GM21737 (cell line): Measurements from ENCODE around the gene ETNPPL.

Source experiments
- ATAC-seq: cut with Tn5 transposase; IDR thresholded peaks from one replicate; pipeline ENCODE4 v1.9.1; 2021; ENCODE audit warnings: mild to moderate bottlenecking, moderate library complexity; ENCODE audit not compliant: unreplicated experiment

ETNPPL gene

DNA sequence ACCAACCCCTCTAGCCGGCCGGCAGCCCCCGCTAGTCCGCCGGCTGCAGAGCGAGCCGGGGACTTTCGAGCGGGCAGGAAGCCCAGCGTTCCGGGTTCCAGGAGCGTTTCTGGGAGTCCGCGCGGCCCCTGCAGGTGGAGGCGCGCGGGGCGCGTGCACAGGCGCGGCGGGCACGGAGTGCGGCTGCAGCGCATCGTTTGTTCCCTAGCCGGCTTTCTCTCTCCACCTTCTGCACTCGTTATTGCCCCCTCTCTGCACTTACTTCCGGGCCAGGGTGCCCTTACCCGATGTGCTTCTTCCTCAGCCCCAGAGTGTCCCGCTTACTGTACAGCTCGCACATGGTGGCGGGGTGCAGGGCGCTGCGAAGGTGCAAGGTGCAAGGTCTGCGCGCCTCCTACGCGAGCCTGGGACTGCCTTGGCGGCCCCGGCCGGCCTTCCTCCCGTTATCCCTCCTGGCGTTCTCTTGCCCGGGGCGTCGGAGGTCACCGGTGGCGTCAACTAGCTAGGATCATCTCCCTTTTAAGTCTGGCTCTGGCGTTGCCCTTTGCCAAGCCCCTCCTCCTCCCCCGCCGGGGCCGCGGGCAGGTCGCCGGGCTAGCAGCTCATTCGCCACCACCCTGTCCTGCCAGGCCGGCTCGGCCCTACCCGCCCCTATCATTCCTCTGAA lies at the start of gene ETNPPL:
Gene ETNPPL (minus strand): TSS at position 495 of the 667 bp plus-strand sequence. CDS start 155 bp downstream, at position 340.
- ATAC-seq: no peak

DNA sequence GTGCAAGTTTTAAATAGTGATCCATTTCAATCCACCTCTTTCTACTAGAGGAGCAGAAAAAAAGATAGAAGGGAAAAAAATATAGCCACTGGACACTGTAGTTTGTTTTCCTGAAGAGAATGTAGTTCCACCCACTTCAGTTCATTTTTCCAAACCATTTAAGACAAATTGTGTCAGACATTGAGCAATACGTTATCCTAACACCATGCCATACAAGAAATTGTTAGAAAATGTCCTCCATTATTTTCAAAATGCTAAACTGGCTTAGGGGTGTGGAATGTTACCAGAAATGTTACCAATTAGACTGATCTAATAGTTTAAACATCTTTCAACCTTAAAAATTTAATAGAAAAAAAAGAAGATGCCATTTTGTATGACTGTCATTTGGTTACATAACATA lies 48.6 kb upstream of the ETNPPL start:
- no peak for ATAC-seq

DNA sequence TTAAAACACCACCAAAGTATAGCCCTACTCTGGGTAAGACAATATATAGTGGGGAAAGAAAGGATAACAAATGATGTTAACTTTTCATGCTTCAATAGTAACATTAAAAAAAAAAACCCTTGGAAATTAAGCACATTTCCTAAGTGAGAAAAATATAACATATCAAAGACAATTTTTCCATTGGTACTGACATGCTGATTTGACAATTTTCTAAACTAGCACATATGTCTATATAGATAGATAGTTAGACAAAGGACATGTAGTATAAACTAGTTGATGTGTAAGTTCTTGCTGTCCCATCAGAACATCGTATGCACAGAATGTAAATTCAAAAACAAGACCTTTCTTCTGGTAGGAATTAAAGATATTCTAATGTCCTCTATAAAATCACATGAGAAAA lies 47.2 kb upstream of the ETNPPL start:
- no peak for ATAC-seq

DNA sequence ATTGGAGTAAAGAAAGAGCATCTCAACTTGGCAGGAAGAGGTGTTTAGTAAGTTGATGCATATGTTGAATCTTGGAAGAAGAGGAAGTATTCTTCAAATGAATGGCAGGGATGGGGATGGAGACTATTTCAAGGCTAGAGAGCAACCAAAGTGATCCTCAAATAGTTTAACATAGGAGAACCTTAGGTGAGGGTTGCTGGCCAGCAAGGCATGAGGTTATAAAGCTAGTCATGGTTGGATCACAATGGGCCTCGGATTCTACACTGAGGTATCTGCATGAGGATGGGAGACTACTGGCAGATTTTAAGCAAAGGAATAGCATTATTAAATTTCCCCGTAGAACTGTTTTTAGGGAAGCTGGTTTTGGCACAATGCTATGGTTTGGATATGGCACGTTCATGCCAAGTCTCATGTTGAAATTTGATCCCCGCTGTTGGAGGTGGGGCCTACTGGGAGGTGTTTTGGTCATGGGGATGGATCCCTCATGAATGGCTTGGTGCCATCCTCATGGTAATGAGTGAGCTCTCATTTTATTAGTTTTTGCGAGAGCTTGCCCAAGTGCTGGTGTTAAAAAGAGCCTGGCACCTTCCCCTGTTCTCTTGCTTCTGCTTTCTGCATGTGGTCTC lies 41.9 kb upstream of the ETNPPL start:
- no peak for ATAC-seq

DNA sequence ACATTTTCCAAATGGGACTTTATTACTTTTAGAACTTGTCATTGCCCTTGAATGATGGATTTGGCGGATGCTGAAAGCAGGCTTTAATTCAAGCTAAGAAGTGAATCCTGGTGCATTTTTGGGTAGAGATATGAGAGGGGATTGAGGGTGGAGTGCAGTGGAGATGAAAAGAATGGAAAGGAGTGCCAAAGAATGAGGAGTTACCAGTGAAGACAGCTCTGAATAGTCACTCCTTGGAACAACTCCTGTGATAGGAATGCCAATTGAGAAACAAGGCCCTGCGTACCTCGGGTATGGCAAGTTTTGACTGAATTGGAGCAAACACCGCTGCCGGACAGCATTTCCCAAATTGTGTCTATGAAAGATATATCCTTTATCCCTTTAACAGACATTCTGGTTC lies 36.5 kb upstream of the ETNPPL start:
- no peak for ATAC-seq

DNA sequence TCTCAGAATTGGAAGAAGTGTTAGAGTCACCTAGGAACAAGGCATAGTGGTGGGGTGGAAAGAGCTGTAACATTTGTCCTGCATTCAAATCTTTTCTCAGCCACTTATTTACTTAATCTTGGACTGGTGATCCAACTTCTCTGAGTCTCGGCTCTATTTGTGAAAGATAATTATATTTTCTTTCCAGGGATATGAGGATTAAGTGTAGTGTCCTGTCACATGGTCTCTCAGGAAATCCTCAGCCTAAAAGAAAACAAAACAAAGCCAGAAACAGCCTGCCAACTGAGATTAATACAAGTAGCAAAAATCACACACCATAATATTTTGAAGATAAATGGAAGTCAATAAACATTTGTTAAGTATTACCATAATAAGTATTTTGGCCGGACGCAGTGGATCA lies 33.3 kb upstream of the ETNPPL start:
- ATAC-seq: no peak

DNA sequence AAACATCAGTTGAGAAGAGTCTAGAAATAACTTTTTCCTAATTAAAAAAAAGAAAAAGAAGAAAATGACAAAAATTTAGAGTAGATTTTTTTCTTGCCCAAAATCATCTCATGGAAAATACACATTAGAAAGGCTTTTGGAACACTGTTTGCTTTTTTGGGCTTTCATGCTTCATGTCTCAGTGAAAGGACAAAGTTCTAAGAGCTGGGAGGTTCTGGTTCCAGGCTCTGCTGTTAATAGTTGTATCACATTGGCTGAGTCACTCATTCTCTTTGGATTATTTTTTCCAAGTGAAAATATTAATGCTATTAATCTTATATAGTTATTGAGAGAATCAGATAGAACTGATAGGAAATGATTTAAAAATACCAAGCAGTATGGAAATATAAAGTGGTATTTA lies 32.9 kb upstream of the ETNPPL start:
- no peak for ATAC-seq

DNA sequence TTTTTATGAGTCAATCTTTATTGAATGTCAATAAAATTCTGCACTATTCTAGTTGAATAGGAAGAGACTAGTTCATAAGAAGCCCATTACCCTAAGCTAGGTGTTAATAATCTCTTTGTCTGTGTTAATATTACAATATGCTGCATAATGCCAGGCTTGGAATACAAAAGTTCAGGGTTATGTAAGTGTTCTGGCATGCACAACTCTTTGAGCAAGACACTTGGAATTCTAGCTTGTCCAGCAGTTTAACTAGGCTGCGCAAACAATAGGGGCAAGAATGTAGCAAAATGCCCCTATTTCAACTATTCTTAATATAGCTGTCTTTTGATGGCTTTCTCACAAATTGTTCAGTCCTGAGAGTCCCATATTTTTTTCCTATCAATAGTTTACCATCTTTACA lies 31.3 kb upstream of the ETNPPL start:
- no peak for ATAC-seq

DNA sequence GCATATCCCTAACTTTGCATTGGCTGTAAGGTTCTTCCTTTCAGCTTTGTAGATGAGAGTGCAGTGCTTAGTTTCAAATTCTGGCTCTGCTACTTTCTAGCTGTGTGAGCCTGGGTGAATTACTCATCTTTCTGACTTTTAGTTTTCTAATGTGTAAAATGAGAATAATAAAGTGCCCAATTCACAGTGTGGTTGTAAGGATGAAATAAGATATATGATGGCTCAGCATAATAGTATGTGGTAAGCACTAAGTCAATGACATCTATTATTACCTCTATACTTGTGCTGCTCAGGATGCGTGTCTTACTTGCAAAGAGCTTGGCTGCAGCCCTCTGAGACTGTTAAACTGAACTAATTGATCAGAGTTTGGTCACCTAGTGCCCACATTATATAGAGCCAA lies 30.6 kb upstream of the ETNPPL start:
- ATAC-seq: no peak

DNA sequence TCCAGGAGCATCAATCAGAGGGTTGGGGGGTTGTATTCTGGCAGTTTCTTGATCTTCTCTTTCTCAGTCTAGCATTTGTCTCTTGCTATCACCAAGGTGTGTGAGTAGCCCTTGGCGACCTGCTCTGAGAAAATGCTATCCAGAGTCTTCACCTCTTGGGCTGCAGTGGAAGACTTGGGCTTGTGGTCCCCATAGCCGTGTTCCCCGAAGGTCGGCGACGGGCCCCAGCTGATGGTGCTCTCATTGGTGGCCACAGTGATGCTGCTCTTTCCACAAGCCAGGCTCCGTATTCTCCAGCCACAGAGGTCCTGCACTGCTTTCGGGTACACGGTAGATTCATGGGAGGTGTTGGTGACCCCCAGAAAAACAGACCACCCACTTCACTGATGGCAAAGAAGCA lies 25.9 kb upstream of the ETNPPL start:
- no peak for ATAC-seq

DNA sequence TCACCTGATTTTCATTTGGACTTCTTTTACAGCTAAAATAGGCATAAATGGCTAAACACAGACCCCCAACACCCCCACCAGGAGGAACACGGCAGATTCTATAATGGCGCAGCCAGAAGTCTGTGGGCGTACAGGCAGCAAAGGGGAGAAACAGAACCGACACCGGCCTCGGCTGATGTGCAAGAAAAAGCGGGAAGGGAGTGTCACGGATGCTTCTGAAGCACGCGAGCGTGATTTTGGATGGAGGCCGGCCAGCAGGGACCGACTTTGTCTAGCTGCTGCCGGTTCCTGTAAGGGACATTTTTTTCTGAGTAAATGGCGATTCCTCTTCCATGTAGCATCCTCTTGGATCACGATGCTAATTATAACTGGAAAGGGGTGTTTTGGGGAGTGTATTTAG lies 24.9 kb upstream of the ETNPPL start:
- no peak for ATAC-seq

DNA sequence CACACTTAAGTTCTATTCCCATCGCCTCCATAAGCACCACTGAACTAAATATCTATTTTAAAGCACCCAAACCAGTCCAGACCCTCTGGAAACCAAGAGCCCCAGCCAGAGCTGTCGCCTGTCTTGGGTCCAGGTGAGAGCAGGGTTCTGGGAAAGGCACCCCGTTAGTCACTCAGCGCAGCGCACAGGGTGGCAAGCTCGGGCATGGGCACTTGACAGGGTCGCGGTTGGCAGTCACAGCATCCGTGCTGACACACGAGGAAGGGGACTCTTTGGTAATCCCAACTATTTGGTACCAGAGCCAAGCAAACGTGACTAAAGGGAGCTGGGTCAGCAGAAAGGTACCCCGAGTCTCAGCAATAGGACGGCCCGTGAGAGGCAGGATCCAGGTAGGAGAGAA lies 24.3 kb upstream of the ETNPPL start:
- no peak for ATAC-seq

DNA sequence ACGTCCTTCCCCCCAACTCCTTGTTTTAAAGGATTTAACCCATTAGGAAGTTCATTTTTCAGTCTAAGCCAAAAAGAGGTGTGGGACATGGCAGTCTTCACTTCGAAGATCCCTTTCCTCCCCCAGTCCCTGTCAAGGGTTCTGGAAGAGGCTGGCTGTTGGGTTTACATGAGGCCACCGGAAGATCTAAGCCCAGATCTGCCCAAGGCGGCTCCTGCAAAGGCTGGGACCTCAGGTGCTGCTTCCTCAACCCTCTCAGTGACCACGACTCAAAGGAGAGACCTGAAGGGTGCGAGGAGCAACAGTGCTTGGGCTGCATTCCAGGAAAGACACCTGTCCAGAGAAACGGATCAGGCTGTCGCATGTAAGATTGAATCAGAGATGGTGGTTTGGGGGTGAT lies 23.5 kb upstream of the ETNPPL start:
- ATAC-seq: no peak

DNA sequence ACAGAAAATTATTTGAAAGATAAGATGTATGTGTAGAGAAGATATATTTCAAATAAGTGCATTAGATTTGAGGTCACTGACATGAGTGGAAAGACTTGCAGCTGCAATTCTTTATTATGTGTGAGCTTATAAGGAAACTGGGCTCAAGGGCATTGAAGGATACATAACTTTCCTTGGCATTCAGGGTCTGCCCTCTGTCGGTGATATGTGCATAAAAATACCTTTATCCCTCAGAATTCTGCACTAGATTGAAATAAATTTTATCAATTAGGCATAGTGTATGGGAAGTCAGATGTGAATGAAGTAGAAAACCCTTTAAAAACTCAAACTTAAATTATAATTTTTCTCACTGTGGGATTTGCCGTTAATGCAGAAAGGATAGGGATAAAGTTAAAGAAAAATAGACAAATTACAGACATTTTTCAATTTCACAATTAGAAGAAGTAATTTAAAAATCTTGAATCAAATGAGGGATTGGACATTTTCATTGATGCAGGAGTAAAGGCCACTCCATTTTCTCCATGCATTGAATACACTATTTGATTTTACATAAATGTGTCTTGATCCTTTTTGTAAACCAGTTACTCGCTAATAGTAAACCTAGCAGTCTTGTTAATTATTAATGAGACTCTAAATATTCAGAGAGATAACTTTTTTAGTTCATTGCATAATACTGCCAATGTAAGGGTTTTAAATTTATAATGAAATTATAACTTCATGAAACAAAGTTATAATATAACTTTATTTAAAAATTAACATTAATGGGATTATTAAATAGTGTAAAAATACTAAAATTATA lies 21.0 kb upstream of the ETNPPL start:
- no peak for ATAC-seq

DNA sequence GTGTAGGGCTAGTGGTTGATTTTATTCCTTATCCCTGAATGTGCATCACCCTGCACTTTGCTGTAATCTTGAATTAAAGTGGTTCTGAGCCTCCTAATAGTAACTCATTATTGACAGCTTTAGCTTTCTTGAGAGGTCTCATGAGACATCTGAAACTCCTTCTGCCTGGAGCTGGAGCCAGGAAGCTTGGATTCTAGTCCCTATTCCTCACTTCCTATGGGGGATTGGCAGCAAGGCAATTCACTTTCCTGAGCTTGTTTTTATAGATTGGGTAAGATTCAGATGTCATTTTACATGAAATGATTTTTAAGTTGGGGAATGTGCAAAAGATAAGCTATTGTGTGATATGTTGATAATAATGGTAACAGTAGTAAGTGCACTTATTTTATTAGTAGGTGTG lies 17.1 kb upstream of the ETNPPL start:
- ATAC-seq: no peak

DNA sequence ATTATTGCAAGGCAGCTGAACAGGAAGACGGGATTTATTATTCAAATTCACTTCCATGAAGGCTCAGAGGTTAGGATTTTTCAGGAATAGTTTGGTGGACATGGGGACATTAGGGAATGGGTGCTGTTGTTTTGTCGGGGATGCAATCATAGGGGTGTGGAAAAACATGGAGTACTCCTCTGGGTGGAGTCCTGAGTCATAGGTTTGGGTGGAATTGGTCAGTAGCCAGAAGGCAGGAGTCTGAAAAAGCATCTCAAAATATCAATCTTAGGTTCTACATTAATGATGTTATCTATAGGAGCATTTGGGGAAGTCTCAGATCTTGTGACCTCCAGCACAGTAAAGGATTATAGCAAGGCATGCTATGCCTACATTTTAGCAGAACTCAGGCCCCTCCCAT lies 14.5 kb upstream of the ETNPPL start:
- no peak for ATAC-seq

DNA sequence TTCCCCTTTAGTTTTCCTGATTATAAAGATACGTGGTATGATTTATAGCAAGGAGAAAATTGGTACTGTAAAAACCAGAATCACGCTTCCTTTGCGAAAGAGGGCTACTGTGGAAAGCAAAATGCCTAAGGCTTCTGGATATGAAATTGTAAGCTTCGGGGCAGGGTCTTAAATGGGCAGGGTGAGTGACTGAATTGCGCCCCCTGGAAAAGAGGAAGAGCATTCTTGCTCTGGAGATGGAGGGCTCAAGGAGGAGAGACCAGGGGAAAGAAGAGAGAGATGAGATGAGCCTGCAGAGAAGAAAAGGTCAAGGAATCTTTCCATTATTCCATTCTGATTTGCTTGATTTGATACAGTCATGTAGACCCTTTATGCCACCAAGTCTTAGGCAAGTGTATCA lies 13.1 kb upstream of the ETNPPL start:
- ATAC-seq: no peak

DNA sequence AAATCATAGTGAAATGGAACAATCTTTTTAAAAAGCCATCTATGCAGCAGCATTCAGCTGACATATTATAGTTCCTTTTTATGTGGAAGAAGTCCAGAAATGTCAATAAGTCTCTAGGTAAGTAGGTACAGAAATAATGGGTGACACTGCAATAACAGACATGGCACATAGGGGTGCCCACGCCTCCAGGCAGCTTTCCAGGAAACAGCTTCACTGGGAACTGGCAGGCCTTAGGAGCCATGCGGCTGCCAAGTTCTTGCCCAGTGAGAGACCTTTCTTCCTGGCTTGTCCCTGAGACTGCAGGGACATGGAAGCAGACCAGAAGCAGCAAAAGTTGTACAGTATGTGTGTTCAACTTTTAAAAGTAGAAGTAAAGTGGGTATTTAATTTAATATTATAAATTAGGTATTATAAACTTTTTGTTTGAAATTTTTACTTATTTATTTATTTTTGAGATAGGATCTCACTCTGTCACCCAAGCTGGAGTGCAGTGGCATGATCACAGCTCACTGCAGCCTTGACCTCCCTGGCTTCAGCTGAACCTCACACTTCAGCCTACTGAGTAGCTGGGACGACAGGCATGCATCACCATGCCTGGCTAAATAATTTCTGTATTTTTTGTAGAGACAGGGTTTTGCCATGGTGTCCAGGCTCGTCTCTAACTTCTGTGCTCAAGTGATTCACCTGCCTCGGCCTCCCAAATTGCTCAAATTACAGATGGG lies 12.1 kb upstream of the ETNPPL start:
- ATAC-seq: no peak

DNA sequence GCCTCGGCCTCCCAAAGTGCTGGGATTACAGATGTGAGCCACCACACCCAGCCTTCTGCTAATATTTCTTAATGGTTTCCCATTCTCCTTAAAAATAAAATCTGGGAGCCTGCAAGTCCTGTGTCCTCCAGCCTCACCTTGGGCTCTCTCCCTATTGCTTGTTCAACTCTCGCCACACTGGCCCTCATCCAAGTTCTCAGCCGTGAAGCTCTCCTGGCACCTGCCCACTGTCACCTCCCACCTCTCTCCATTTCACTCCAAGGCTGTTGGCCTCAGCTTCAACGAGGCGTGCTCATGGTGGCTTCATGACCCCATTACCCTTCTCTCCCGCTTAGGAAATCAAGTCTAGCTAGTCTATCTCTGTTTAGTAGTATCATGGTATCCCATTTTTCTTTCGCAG lies 9.5 kb upstream of the ETNPPL start:
- no peak for ATAC-seq

DNA sequence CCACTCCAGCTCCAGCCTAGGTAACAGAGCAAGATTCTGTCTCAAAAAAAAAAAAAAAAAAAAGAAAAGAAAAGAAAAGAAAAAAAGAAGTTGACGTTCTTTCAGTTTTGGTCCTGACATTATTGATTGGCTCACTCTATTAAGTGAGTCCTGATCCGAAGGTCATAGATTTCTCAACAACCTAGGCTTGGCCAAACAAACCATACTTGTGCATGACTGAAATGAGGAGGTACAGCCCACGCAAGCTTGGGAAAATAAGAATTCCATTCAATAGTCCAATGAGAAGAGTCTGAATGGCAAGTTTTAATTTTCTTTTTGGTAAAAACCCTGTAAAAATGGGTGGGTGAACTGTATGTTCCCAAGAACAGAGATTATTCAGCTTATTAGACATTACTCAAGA lies 3.2 kb upstream of the ETNPPL start:
- no peak for ATAC-seq

DNA sequence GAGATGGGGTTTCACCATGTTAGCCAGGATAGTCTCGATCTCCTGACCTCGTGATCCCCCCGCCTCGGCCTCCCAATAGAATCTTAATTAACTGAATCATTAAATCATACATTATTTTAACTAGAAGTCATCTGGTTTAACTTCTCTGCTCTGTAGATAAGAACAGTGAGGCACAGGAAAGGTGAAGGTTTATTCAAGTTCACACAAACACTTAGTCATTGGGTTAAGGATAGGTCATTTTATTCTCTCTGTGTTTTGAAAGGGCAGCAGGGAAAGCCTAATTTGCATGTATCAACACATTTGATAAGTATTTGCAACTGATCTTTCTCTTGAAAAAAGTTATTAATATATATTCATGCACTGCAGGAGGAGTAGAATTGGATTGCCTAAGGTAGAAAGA lies 1.1 kb upstream of the ETNPPL start:
- ATAC-seq: no peak

DNA sequence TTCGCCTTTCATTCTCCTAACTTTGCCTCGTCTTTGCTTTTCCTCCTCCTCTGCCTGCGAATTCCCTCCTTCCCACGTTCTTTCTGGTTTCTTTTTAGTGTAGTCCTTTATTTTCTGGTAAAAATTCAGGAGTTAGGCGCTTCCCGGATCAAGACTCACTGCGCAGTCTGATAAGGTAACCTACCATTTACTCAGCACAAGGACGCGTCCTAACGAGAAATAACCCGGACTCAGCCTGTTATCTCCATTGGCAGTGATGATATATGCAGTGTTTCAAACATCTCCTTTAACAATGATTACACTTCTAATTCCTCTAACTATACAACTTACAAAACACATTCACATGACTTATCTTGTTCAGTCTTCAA lies 357 bp upstream of the ETNPPL start:
- no peak for ATAC-seq
